ENCODE results near the gene MYCBPAP. TPM values are rescaled to one million over a fixed set of nuclear protein-coding genes. Genes with fewer than 3 reads are reported as not detected.

Gene MYCBPAP
- polyA plus RNA-seq, 2 of the 4 experiments (the other 2 are of a cell fraction) = 0.93 to 2.5 TPM

DNA sequence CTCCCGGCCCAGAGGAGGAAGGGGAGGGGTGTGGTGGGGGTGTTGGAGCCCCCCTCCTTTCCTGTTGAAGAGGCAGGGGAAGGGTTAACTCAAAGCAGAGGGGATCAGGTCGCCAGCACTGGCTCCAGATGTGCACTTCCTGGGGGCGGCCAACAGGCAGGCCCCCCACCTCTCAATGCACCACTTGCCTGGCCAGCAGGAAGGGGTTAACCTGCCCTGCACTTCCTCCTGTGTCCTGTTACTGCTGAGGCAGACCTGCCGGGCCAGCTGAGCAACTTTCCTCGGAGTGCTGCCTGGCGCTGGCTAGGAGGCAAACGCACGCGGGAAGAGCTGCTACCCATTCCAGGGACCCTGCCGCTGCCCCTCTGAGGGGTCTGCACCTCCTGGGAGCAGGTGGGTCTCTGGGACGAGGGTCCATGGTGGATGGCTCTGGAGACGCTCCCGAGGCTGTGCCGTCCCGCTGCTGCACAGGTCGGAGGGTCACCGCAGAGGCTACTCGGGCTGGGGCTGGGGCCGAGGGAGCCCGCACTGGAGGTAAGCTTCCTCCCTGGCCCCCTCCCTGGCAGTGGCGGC, 24.3 kb downstream of the MYCBPAP start, which contains the start of gene EPN3:
TSS of gene EPN3 (plus strand) at position 284 of the 573 bp plus-strand sequence. CDS start 3,822 bp downstream, outside the sequence.
- peak; percentile 4 to 58; a peak in 3 of 6 replicates for ATAC-seq
- no peak for DNase-seq (ENCODE audit: low read depth in 1 of 2, low spot score in 1 of 2)
- POLR2A ChIA-PET = interaction anchor here (0.5 to 1.3 kb wide), 2 partner anchors 11 to 27 kb away, joined by 3 read pairs; no protein-coding TSS in a partner anchor

GRCh38 chr17:50533185-50533584, 24.9 kb downstream of the MYCBPAP start:
- POLR2A ChIA-PET = interaction anchor here (0.5 to 1.3 kb wide), 3 partner anchors 10 to 28 kb away, joined by 3 read pairs; no protein-coding TSS in a partner anchor

More for the DNA sequence above, 24.3 kb downstream of the MYCBPAP start, which contains the start of gene EPN3:
- no peak for FAIRE-seq
- CTCF ChIA-PET = interaction anchor here (1.2 to 7.9 kb wide), 7 partner anchors 8 to 319 kb away, joined by 4 to 48 read pairs (median 5); no protein-coding TSS in a partner anchor
- H3K4me2 ChIP-seq = peak within 1 kb of the TSS; percentile 83
- peaks cover 28% of the 10 kb centered on the region for H3K4me1 ChIP-seq
- peak within 1 kb of the TSS in 1 of 2 experiments; percentile 81; a peak in 3 of 6 replicates for H3K27ac ChIP-seq
- TF ChIP-seq HEYL (CRISPR knock-in tag; IDR thresholded peaks at IDR 0.05) = no peak
- TF ChIP-seq CBX8 (IDR thresholded peaks at IDR 0.05) = no peak
- no peak for TF ChIP-seq JUNB (IDR thresholded peaks at IDR 0.05)
- TF ChIP-seq, protein P1, sequence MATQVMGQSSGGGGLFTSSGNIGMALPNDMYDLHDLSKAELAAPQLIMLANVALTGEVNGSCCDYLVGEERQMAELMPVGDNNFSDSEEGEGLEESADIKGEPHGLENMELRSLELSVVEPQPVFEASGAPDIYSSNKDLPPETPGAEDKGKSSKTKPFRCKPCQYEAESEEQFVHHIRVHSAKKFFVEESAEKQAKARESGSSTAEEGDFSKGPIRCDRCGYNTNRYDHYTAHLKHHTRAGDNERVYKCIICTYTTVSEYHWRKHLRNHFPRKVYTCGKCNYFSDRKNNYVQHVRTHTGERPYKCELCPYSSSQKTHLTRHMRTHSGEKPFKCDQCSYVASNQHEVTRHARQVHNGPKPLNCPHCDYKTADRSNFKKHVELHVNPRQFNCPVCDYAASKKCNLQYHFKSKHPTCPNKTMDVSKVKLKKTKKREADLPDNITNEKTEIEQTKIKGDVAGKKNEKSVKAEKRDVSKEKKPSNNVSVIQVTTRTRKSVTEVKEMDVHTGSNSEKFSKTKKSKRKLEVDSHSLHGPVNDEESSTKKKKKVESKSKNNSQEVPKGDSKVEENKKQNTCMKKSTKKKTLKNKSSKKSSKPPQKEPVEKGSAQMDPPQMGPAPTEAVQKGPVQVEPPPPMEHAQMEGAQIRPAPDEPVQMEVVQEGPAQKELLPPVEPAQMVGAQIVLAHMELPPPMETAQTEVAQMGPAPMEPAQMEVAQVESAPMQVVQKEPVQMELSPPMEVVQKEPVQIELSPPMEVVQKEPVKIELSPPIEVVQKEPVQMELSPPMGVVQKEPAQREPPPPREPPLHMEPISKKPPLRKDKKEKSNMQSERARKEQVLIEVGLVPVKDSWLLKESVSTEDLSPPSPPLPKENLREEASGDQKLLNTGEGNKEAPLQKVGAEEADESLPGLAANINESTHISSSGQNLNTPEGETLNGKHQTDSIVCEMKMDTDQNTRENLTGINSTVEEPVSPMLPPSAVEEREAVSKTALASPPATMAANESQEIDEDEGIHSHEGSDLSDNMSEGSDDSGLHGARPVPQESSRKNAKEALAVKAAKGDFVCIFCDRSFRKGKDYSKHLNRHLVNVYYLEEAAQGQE (IDR thresholded peaks at IDR 0.05) = no peak
- TF ChIP-seq, protein P2, sequence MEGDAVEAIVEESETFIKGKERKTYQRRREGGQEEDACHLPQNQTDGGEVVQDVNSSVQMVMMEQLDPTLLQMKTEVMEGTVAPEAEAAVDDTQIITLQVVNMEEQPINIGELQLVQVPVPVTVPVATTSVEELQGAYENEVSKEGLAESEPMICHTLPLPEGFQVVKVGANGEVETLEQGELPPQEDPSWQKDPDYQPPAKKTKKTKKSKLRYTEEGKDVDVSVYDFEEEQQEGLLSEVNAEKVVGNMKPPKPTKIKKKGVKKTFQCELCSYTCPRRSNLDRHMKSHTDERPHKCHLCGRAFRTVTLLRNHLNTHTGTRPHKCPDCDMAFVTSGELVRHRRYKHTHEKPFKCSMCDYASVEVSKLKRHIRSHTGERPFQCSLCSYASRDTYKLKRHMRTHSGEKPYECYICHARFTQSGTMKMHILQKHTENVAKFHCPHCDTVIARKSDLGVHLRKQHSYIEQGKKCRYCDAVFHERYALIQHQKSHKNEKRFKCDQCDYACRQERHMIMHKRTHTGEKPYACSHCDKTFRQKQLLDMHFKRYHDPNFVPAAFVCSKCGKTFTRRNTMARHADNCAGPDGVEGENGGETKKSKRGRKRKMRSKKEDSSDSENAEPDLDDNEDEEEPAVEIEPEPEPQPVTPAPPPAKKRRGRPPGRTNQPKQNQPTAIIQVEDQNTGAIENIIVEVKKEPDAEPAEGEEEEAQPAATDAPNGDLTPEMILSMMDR (IDR thresholded peaks at IDR 0.05) = no peak
- no peak for TF ChIP-seq MAX (IDR thresholded peaks at IDR 0.05)
- no peak for TF ChIP-seq TP53 (CRISPR knock-in tag; IDR thresholded peaks at IDR 0.05)
- TF ChIP-seq ESRRA (IDR thresholded peaks at IDR 0.05; ENCODE audit: borderline replicate concordance, low read length) = no peak
- TF ChIP-seq EHMT2 (IDR thresholded peaks at IDR 0.05; ENCODE audit: low read depth) = no peak
- TF ChIP-seq MAFK (IDR thresholded peaks at IDR 0.05; ENCODE audit: partially characterized antibody) = no peak
- 7% methylated on average over 5 of the region's 21 CpGs for WGBS (ENCODE audit: missing lambda C conversion rate)
- no peaks in the 10 kb centered on the region for H3K9me3 ChIP-seq
- no peak within 1 kb of the TSS; the same call in 2 of the 3 replicates for H3K4me3 ChIP-seq

More at GRCh38 chr17:50533185-50533584, 24.9 kb downstream of the MYCBPAP start:
- CTCF ChIA-PET = interaction anchor here (0.8 to 7.9 kb wide), 12 partner anchors 9 to 229 kb away, joined by 3 to 48 read pairs (median 4); no protein-coding TSS in a partner anchor
- no peak overlapping the region; the same call in 2 of the 3 replicates for H3K4me3 ChIP-seq
- no peak for DNase-seq (ENCODE audit: low read depth in 1 of 2, low spot score in 1 of 2)
- peak overlapping the region; percentile 83 for H3K4me2 ChIP-seq
- peak overlapping the region in 1 of 2 experiments; percentile 22; a peak in 2 of 6 replicates for H3K27ac ChIP-seq
- H3K4me1 ChIP-seq = peaks cover 28% of the 10 kb centered on the region
- no peaks in the 10 kb centered on the region for H3K9me3 ChIP-seq
- no peak for FAIRE-seq
- peak in 1 of 2 experiments; percentile 11; a peak in 3 of 6 replicates for ATAC-seq
- TF ChIP-seq CBX2 (IDR thresholded peaks at IDR 0.05; ENCODE audit: borderline replicate concordance, low read depth) (no peak), CEBPB (IDR thresholded peaks at IDR 0.05) (no peak)
- TF ChIP-seq, protein P3, sequence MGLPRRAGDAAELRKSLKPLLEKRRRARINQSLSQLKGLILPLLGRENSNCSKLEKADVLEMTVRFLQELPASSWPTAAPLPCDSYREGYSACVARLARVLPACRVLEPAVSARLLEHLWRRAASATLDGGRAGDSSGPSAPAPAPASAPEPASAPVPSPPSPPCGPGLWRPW (IDR thresholded peaks at IDR 0.05) = no peak
- TF ChIP-seq, protein P4, sequence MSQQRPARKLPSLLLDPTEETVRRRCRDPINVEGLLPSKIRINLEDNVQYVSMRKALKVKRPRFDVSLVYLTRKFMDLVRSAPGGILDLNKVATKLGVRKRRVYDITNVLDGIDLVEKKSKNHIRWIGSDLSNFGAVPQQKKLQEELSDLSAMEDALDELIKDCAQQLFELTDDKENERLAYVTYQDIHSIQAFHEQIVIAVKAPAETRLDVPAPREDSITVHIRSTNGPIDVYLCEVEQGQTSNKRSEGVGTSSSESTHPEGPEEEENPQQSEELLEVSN (IDR thresholded peaks at IDR 0.05; ENCODE audit: borderline replicate concordance, low read depth) = no peak
- WGBS (ENCODE audit: missing lambda C conversion rate) = 61% methylated on average over 5 of the region's 5 CpGs

All from A549 (cell line).